OCI-LY3 (cell line): Measurements from ENCODE around the gene C19orf25.

Experiments used
- CTCF ChIP-seq: fragments of 200-600, 300-600 bp; sonication (generic); IDR thresholded peaks from 2 replicates; pipeline ENCODE4 v1.5.1; 2014; ENCODE audit warnings: antibody characterized with exemption, low read length, low read depth
- EZH2phosphoT487 ChIP-seq: fragments of 200-600 bp; shearing (Covaris generic); IDR thresholded peaks from 2 replicates; pipeline ENCODE4 v1.6.1; 2018; ENCODE audit warnings: antibody characterized with exemption, mixed run types, low read depth

DNA sequence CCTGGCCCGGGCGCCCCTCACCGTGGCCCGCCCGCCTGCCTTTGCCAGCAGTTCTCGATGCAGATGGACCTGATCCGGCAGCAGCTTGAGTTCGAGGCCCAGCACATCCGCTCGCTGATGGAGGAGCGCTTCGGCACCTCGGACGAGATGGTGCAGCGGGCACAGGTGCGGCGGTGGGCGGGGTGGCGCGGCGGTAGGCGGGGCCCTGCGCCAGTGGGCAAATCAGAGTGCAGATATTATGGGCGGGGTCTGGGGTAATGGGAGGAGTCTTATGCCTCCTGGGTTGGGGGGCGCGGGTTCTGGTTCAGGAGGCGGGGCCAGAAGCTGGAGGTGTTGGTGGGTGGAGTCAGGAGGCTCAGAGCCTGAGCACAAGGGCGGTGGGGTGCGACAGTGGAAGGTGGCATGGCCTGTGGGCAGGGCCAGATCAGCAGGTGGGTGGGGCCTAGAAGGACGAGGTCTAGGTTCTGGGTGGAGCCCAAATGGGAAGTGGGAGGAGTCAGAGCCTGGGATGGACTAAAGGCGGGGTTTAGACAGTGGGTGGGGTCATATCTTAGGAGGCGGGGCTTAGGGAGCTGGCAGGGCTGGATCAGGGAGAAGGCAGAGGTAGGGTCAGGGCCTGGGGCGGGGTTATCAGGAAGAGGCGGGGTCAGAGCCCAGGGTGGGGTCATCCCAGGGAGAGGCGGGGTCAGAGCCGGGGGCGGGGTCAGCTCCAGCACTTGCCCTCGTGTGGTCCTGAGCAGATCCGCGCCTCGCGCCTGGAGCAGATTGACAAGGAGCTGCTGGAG is 23.5 kb downstream of the C19orf25 start:
- no peak for TF ChIP-seq CTCF
- TF ChIP-seq EZH2phosphoT487 = no peak
